Colon (tissue), 2 donors: Measurements from ENCODE around the gene TMC4.
"Not testable (repeated sequence)": the region's sequence is repeated elsewhere in the genome, so short reads cannot be mapped to it uniquely, and the experiment has no call there.

Experiments used
- FAIRE-seq: peaks from 2 replicates; lab custom pipeline; 2012; peaks lifted over from hg19 to GRCh38; lab: Jason Lieb, UNC
- donor health status: control.
- donor health status: control.

Gene TMC4

DNA sequence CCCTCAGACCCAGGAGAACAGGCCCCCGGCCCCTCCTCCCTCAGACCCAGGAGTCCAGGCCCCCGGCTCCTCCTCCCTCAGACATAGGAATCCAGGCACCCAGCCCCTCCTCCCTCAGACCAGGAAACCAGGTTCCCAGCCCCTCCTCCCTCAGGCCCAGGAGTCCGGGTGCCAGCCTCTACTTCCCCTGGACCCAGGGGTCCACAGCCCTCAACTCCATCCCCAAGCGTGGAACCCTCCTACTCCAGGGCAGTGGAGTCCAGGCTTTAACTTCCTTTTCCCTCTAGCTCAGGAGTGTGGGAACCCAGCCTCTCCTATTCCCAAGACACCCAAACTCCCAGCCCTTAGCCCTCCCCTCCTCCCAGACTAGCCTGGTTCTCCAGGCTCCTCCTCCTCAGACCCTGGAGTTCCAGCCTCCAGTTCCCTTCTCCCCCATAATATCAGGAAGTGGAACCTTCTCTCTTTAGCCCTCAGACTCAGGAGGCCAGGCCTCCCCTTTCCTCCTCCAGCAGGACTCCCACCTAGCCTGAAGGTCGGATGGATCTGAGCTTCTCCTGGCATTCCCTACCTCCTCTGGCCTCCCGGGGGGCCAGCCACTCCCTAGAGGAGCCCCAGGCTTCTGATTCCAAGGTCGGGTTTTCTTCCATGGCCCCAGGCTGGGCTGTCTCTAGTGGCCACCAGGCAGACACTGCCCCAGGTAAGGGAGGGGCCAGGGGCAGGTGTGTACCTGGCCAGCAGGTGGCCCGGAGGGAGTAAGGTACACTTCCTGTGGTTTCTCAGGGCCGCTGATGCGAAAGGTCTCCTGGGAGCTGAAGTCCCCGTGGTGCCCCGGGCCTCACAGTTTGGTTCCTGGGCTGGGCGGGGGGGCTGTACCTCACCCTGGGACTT lies at the start of gene TMC4:
TMC4 (minus strand) TSS at position 690 of the 888 bp plus-strand sequence; CDS start at position 647, 43 bp downstream.
- FAIRE-seq, result no peak

GRCh38 chr19:54221947-54222346 lies 49.0 kb upstream of the TMC4 start:
- FAIRE-seq, result not testable (repeated sequence)

DNA sequence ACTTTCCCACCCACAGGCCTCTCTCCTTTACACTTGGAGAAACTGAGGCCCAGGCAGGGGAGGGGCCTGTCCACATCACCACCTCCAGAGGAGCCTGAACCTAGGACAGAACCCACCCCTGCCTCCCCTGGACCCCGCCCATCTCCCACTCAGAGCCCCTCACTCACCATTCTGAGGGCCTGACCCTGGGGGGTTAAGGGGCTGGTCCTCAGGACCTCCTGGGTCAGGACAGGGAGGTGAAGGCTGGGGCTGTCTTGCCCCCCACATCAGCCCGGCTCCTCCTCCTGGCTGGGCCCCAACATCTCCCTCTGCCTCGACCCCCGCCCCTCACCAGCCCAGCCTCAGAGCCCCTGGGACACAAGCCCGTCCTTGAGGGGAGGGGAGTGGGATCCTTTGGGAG lies 46.7 kb upstream of the TMC4 start:
- FAIRE-seq, result not testable (repeated sequence)

GRCh38 chr19:54218960-54219661 lies 46.2 kb upstream of the TMC4 start:
- no peak for FAIRE-seq

- no peak for FAIRE-seq
Observed at GRCh38 chr19:54218259-54218658, 45.3 kb upstream of the TMC4 start.

DNA sequence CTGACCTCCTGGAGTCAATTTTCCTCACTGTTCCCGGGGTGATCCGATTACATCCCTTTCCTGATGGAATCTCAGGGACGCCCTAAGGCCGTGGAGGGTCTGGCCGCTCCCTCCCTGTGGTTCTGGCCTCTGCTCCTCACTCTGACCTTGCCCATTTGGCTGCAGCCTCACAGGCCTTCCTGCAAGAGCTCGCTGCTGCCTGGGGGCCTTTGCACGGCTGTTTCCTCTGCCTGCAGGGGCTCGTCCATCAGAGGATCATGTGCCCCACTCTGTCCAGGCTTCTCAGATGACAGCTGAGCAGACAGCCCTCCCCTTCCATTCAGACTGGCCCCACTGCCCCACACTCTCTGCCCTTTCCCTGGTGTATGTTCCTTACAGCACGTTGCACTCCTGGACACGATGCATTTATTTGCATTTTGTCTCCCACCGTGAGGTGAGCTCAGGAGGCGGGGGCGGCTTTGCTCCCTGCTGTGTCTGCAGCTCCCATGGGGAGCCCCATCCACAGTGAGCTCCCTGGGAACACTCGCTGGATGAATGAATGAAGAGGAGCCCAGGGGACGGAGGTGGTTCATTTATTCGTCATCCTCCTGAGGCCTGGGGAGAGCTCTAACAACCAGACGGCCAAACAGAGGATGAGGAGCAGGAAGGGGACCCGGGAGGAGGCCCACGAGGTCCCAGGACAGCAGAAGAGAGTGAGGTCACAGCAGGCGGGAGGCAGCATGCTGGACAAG lies 44.7 kb upstream of the TMC4 start:
- FAIRE-seq, result not testable (repeated sequence)

DNA sequence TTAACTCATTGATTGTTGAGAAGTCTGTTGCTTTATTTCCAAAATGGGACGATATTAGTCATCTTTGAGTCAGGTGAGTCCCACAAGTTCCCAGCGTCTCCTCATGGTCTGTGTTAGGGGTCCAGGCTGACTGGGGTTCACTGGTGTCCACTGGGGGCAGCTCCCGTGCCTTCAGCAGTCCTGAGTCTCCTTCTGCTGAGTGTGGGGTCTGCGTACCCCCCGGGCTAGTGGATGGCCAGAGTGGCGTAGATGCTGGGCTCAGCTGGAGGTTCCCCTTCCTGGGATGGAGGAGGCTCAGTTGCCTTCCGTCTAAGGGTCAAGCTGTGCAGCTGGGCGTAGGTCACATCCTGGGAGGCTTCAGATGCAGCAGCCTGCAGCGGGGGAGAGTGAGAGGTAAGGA lies 43.9 kb upstream of the TMC4 start:
- FAIRE-seq, result no peak

DNA sequence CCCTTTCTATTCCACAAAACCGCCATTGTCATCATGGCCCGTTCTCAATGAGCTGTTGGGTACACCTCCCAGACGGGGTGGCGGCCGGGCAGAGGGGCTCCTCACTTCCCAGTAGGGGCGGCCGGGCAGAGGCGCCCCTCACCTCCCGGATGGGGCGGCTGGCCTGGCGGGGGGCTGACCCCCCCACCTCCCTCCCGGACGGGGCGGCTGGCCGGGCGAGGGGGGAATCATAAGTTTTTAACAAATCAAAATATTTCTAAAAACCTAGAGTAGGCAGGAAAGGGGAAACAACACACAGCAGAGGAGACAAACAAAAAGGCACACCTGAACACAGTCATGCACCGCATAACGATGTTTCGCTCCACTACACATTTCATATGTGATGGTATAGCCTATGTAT lies 41.8 kb upstream of the TMC4 start:
- not testable (repeated sequence) for FAIRE-seq

DNA sequence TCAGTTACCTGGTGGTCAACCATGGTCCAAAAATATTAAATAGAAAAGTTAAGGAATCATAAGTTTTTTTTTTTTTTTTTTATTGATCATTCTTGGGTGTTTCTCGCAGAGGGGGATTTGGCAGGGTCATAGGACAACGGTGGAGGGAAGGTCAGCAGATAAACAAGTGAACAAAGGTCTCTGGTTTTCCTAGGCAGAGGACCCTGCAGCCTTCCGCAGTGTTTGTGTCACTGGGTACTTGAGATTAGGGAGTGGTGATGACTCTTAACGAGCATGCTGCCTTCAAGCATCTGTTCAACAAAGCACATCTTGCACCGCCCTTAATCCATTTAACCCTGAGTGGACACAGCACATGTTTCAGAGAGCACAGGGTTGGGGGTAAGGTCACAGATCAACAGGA lies 41.3 kb upstream of the TMC4 start:
- not testable (repeated sequence) for FAIRE-seq

DNA sequence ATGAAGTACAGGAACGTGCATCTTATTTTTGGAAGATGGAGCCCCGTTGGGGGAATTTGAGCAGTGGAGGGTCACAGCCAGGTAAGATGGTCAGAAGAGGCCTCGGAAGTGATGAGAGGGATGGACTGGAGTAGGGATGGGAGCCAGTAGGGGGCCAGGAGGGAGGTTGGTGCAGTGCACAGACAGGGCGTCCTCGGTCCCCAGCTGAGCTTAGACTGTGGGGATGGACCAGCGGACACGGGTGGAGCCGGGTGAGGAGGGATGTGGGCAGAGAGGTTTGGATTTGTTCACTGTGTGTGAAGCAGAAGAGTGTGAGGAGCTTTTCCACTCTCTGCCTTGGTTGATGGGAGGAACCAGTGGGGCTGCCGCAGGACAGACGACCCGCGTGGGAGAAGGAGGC lies 38.3 kb upstream of the TMC4 start:
- no peak for FAIRE-seq

- no peak for FAIRE-seq
Observed at GRCh38 chr19:54209811-54210494, 37.0 kb upstream of the TMC4 start.

GRCh38 chr19:54209058-54209810 lies 36.3 kb upstream of the TMC4 start:
- FAIRE-seq, result no peak

DNA sequence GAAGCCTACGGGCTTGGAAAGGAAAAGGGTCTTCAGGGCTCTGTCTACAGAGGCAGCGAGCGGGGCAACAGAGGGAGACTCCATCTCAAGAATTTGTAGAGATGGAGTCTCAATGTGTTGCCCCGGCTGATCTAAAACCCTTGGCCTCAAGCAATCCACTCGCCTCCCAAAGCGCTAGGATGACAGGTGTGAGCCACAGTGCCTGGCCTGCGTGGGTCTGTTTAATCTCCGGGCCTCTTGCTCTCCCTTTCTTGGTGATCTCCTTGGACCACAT lies 35.8 kb upstream of the TMC4 start:
- no peak for FAIRE-seq

- no peak for FAIRE-seq
Observed at GRCh38 chr19:54207983-54208783, 35.2 kb upstream of the TMC4 start.

DNA sequence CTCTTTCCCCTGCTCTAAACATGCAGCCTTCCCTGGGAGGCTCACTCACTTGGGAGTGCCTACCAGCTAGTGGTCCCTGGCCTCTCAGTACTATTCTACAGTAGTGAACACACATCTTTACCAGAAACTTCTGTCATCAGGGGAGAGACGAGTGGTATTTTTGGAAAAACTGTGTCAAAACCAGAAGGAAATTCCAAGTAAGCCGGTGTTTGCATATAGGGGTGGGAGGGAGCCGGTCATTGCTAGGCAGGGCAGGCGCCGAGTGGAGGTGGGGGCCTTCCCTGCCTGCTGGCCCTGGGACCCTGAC lies 34.7 kb upstream of the TMC4 start:
- no peak for FAIRE-seq

DNA sequence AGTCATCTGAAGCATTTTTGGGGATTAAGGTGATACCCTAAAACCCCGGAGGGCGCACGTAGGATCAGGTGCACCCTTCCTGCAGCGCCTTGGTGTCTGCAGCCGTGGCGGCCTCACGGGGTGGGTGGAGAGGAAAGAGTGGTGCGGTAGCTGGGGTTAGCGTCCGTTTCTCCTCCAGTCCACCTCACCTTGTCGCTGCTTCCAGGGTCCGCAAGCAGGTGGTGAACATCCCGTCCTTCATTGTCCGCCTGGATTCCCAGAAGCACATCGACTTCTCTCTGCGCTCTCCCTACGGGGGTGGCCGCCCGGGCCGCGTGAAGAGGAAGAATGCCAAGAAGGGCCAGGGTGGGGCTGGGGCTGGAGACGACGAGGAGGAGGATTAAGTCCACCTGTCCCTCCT lies 34.2 kb upstream of the TMC4 start:
- not testable (repeated sequence) for FAIRE-seq

GRCh38 chr19:54206831-54207177 lies 33.8 kb upstream of the TMC4 start:
- no peak for FAIRE-seq

DNA sequence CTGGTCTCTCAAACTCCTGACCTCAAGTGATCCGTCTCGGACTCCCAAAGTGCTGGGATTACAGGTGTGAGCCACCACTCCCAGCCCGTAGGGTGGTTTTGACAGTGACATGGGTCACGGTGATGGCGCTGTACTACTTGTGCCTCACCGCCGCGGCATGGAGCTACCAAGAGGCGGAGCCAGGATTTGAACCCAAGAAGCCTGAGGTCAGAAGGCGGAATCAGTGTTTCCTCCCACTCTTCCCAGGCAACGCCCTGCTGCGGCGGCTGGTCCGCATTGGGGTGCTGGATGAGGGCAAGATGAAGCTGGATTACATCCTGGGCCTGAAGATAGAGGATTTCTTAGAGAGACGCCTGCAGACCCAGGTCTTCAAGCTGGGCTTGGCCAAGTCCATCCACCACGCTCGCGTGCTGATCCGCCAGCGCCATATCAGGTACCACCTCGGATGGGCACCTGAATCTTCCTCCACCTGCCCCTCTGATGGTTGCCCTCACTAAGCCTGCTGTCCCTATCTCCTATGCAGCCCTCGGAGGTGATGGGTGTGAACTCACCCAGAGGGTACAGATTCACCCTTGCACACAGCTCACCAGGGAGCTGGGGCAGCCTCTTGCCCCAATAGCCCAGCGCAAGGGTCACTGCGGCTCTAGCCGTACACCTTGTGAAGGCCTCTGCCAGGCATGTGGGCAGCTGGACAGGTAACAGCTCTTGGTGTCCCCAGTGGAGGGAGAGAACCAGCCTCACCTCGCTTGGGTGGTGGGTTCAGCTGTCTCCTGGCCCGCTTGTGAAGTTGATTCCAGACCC lies 33.3 kb upstream of the TMC4 start:
- FAIRE-seq, result no peak

- no peak for FAIRE-seq
Observed at GRCh38 chr19:54204767-54205468, 32.0 kb upstream of the TMC4 start.
